ENCODE measurements around the gene KLF15. TPM values are rescaled to one million over a fixed set of nuclear protein-coding genes. Genes with fewer than 3 reads are reported as not detected.
A peak's percentile ranks its signal among the peaks of the same experiment; 100 is the strongest.

Gene KLF15
- total RNA-seq: under 0.01 and 0.50 TPM in 2 replicates

GRCh38 chr3:126357295-126358037, at the start of gene KLF15:
Gene KLF15, minus strand, starts transcription at chr3:126357408. Its CDS starts 4,486 bp downstream, at chr3:126352922.
- peak; percentile 34 for DNase-seq (ENCODE audit: low read depth)

DNA sequence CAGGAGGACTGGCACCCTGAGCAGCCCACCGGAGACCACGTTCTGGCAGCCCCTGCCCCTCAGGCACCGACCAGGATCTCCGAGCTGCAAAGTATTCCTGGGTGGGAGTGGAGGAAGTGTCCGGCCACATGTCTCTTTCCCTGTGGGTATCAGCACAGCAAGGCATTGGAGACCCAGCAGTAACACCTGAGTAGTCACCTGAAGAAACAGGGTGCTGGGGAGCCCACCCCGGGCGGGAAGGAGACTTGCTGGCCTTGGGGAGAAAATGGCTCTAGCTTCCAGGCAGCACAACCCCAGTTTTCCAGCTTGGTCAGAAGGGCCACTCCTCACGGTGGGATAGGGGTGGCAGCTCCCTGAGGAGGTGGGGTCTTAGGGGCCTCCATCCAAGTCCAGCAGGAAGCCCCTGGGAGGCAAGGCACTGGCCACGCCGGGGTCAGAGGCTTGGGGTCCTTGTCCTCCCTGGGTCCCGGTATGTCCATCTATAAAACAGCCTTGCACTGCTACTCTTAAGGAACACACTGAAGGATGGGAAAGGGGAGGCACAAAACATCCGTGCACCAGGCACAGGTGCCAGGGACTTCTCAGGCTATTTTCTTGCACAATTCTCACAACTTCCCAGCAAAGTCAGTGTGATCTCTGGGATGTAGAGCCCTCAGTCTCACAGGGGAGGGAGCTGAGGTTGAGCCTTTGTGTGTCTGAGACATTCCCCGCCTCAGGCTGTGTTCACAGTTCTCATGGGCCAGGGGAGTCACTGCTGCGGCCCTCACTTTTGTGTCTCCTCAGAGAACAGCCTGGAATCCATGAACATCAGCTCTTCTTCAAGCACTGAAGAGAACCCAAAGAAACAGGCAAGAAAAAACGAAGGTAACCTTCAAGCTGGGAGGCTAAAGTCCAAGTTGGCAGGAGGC, 49.4 kb upstream of the KLF15 start:
- DNase-seq (ENCODE audit: low read depth): no peak

GRCh38 chr3:126402666-126403302, 45.6 kb upstream of the KLF15 start:
- no peak for DNase-seq (ENCODE audit: low read depth)

GRCh38 chr3:126402178-126402577, 45.0 kb upstream of the KLF15 start:
- DNase-seq (ENCODE audit: low read depth): no peak

DNA sequence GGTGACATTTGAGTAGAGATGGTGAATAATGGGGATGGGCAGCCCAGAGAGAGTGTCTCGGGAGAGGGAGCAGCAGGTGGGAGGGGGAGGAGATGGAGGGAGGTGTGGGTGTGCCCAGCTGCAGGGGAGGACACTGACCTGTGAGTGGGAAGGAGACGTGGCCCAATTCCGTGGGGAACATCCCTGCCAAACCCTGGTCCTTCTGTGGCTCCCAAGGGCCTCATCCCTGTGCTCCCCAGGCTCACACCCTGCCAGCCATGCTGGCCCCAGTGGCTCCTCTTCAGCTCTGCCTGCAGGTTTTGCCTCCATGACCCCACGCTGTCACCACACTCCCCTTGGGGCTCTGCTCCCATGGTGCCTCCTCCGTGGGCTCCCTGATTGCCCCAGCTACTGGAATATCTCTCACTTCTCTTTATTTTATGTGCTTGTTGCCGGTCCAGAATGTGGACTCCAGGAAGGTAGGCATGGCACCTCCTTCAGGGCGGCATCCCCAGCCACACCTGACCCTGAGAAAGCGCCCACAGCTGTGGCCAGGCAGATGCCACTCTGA, 44.5 kb upstream of the KLF15 start:
- DNase-seq (ENCODE audit: low read depth): no peak

GRCh38 chr3:126399756-126400155, 42.5 kb upstream of the KLF15 start:
- no peak for DNase-seq (ENCODE audit: low read depth)

DNA sequence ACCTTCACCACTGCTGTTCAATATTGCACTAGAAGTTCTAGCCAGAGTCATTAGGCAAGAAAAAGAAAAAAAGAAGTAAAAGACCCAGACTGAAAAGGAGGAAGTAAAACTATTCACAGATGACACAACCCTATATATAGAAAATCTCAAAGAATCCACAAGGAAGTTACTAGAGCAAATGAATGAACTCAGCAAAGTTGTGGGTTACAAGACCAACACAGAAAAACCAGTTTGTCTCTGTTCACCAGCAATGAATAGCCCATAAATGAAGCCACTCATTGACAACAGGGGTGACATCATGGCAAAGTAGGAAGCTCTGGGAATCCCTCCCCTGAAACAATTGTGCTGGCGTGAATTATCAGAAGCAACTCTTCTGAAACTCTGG, 42.1 kb upstream of the KLF15 start:
- DNase-seq (ENCODE audit: low read depth): peak; percentile 46

- no peak for DNase-seq (ENCODE audit: low read depth)
Measured at GRCh38 chr3:126398423-126399350, 41.5 kb upstream of the KLF15 start.

DNA sequence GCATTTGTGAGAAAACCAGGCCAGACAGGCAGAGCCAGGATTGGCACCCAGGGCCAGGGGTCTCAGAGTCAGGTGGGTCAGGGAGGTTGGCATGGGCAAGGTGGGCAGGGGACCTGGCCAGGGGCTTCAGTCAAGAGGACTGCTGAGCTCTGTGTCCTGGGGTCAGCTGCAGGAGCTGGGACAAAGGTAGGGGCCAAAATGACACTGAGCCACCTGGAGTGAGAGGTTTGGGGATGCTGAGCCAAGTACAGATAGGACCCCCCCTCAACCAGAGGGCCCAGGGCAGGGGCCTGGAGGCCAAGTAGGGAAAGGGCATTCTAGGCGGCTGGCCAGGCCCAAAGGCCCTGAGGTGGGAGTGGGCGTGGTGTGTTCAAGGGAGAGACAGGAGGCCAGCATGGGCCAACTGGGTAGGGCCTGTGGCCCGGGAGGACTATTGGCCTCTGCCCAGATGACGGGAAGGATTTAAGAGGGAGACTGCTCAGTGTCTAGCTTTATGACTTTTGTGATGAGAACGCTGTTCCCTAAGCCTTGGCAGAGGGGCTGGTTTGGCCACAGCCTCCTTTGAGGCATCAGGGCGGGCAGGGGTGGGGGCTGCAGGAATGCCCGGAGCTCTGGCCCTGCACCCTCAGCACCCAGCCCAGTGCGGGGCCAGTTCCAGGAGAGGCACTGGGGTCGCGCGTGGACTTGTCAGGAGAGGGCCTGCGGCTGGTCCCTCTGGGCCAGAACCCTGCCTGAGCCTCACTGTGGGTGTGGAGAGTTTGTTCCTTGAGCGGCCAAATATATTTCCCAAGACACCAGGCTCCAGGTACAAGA, 40.6 kb upstream of the KLF15 start:
- no peak for DNase-seq (ENCODE audit: low read depth)

GRCh38 chr3:126396536-126396935, 39.3 kb upstream of the KLF15 start:
- DNase-seq (ENCODE audit: low read depth): no peak

- DNase-seq (ENCODE audit: low read depth): no peak
Measured at GRCh38 chr3:126395846-126396513, 38.8 kb upstream of the KLF15 start.

DNA sequence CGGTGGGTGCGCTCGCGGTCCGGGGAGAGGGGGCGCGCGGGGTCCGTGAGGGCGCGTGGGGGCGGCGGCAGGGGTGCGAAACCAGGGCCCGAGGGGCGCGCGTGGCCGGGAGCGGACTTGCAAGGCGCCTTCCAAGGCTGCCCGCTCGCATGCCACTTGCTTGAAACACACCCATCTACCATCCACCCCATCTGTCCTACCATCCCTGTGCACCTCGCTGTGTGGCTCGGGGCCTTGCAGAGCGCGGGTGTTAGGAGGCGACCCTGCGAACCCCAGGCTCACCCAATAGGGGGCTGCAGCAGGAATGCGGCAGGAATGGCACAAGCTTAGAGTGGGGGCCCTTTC, 37.7 kb upstream of the KLF15 start:
- no peak for DNase-seq (ENCODE audit: low read depth)

DNA sequence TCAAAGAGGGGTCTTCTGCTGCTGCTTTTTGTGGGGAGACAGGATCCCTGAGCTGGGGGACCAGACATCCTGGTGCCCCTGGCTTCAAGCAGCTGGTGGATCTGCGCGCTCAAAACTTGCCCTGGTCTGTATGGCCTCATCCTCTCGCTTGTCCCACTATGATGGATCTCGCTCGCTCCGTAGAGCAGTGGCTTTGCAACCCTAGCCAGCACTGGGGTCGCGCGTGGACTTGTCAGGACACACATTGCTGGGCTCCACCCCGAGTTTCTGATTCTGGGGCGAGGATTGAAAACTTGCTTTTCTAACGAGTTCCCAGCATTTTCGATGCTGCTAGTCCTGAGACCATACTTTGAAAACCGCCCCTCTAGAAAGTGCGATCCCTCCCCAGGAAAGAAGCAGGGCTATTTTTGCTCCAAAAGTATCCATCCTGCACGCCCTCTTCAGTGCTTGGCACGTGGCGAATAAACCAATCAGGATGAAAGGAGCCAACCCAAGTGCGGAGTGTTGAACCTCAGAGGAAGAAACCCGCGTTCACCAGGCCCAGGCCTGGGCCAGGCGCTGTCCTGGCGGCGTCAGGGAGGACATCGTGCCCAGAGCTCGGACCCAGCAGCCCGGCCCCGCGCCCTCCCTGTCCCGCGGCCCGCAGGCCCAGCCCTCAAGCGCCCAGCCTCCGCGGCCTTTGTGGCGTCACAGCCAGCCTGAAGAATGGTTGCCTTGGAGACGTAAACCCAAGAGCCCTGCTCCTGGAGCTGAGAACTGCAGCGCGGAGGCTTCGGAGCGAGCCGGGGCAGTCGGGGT, 37.2 kb upstream of the KLF15 start, which contains the start of gene CFAP100:
Gene CFAP100 (plus strand): TSS at position 731 of the 798 bp plus-strand sequence. CDS start 1,092 bp downstream, outside the sequence.
- DNase-seq (ENCODE audit: low read depth): peak; percentile 45

- DNase-seq (ENCODE audit: low read depth): no peak
Measured at GRCh38 chr3:126393563-126393962, 36.4 kb upstream of the KLF15 start.

DNA sequence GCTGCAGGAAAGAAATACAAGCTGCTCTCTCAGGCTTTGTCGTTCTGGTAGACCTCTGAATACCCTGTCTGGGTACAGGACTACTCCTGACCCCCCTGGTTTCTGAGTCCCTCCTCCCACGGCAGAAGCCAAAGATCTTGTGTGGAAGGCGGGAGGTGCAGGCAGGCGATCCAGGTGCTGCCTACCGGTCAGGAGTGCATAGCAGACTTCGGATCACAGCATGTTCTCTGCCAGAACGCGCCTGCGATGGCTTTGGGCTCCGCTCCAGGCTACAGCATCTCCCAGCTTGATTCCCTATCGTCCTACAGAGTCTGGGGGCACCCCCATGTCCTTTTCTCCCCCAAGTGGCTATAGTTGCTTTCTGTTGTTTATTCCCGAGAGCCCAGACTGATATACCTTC, 35.0 kb upstream of the KLF15 start:
- no peak for DNase-seq (ENCODE audit: low read depth)

GRCh38 chr3:126391631-126392030, 34.4 kb upstream of the KLF15 start:
- no peak for DNase-seq (ENCODE audit: low read depth)

- DNase-seq (ENCODE audit: low read depth): no peak
Measured at GRCh38 chr3:126390751-126391150, 33.5 kb upstream of the KLF15 start.

GRCh38 chr3:126390201-126390600, 33.0 kb upstream of the KLF15 start:
- DNase-seq (ENCODE audit: low read depth): no peak

- no peak for DNase-seq (ENCODE audit: low read depth)
Measured at GRCh38 chr3:126389794-126390146, 32.6 kb upstream of the KLF15 start.
